K562 (cell line): Measurements from ENCODE around the gene SLC16A6.

Experiments
- ATF7 ChIP-seq: fragments of 450-650 bp; IDR thresholded peaks from 2 replicates; pipeline ENCODE4 v1.7.1; 2014; ENCODE audit warnings: mild to moderate bottlenecking, moderate library complexity
- GABPB1 ChIP-seq: sonication (generic); formaldehyde crosslinking; IDR thresholded peaks from 2 replicates; pipeline ENCODE4 v1.8.0; 2022; ENCODE audit warnings: mild to moderate bottlenecking, missing genetic modification reagents

DNA sequence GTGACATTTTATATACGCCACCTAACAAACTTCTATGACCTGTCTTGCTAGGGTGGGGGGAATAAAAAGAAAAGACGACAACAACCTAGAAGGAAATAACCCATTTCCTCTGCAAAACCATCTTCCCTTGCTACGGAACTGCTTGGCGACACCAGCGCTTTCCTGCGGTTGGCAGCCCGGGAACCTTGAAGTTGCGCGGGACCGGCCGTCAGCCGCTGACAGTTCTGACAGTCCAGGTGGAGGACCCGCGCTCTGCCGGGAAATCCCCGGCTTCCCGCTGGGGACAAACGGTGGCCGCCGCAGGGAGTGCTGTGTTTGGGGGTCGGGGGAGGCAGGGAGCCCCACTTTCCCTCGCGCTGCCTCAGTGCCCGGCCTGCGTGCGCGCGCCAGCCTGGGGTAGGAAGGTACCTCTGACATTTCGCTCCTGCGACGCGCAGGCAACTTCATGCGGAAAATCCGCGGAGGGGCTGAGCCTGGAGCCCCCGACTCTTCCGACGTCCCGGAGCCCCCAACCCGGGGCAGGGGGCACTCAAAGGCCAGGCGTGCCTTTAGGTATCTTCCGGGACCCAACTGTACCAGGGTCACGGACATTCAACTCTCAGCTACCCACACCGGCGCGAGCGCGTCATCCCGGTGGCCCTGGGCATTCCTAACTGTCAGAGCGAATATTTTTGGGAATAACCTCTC, 516 bp downstream of the SLC16A6 start:
- TF ChIP-seq GABPB1 (CRISPR knock-in tag): no peak
- TF ChIP-seq ATF7: no peak
